PC-3 (cell line): ENCODE measurements around the gene PTH2. TPM values are rescaled to one million over a fixed set of nuclear protein-coding genes. Genes with fewer than 3 reads are reported as not detected.
"Not testable (repeated sequence)": the region's sequence is repeated elsewhere in the genome, so short reads cannot be mapped to it uniquely, and the experiment has no call there.

ENCODE experiments used
- ATAC-seq: fragments of 200-7000 bp; cut with Tn5 transposase; 2 replicates; pipeline ENCODE4 v1.9.1; 2020; ENCODE audit warnings: mild to moderate bottlenecking, moderate library complexity
- BruUV-seq: library from RNA; stranded (reverse); fragments of 400-500 nt; replicated peaks from 2 replicates; lab custom pipeline; 2021; lab: Mats Ljungman, UMichigan
- CTCF ChIA-PET: fragments of 300-600 bp; sonication (Branson Sonifier 250); formaldehyde crosslinking; loops from one replicate; lab custom pipeline; 2022; ENCODE audit warnings: antibody characterized with exemption; lab: Charles Lee
- POLR2A ChIA-PET: fragments of 300-600 bp; sonication (Branson Sonifier 250); formaldehyde crosslinking; loops from one replicate; lab custom pipeline; 2022; ENCODE audit warnings: antibody characterized with exemption; ENCODE audit not compliant: unreplicated experiment; lab: Charles Lee
- DNase-seq: peaks from one replicate; pipeline ENCODE4 v3.0.0-alpha.2; 2015
- H2AFZ ChIP-seq: fragments of 300-600 bp; sonication (generic); 2 replicates; pipeline ENCODE4 v1.6.0; 2016; ENCODE audit warnings: antibody characterized with exemption, low read length
- H3F3A ChIP-seq: fragments of 300-600 bp; sonication (generic); one replicate; pipeline ENCODE4 v1.6.0; 2017; ENCODE audit warnings: antibody characterized with exemption, low read length, control low read depth, mild to moderate bottlenecking; ENCODE audit not compliant: unreplicated experiment
- H3K27ac ChIP-seq: fragments of 300-600 bp; sonication (generic); 2 replicates; pipeline ENCODE4 v1.5.1; 2016; ENCODE audit warnings: mild to moderate bottlenecking, low read length
- H3K27me3 ChIP-seq: fragments of 300-600 bp; sonication (generic); 2 replicates; pipeline ENCODE4 v1.6.1; 2016; ENCODE audit warnings: low read length, mixed read lengths
- H3K36me3 ChIP-seq: fragments of 300-600 bp; sonication (generic); 2 replicates; pipeline ENCODE4 v1.6.1; 2016; ENCODE audit warnings: low read depth, mixed run types, low read length, mixed read lengths
- H3K4me1 ChIP-seq: fragments of 300-600 bp; sonication (generic); 2 replicates; pipeline ENCODE4 v1.5.1; 2016; ENCODE audit warnings: low read length; ENCODE audit not compliant: insufficient read depth
- H3K4me2 ChIP-seq: fragments of 300-600 bp; sonication (generic); 2 replicates; pipeline ENCODE4 v1.6.0; 2016; ENCODE audit warnings: low read length
- H3K4me3 ChIP-seq: fragments of 300-600 bp; sonication (generic); 2 replicates; pipeline ENCODE4 v1.5.1; 2016; ENCODE audit warnings: mild to moderate bottlenecking, low read length, mixed read lengths
- H3K79me2 ChIP-seq: fragments of 300-600 bp; sonication (generic); 2 replicates; pipeline ENCODE4 v1.6.1; 2017; ENCODE audit warnings: low read length, mixed read lengths
- H3K9ac ChIP-seq: fragments of 300-600 bp; sonication (generic); 2 replicates; pipeline ENCODE4 v1.6.0; 2016; ENCODE audit warnings: mild to moderate bottlenecking, low read length
- H3K9me2 ChIP-seq: fragments of 300-600 bp; sonication (generic); replicated peaks from 2 replicates; pipeline ENCODE4 v1.6.1; 2016; ENCODE audit warnings: mixed run types, low read length, mixed read lengths
- H3K9me3 ChIP-seq: fragments of 300-600 bp; sonication (generic); 2 replicates; pipeline ENCODE4 v1.6.1; 2016; ENCODE audit warnings: low read length, mixed read lengths
- H4K20me1 ChIP-seq: fragments of 300-600 bp; sonication (generic); 2 replicates; pipeline ENCODE4 v1.6.1; 2016; ENCODE audit warnings: low read length, mixed read lengths
- CTCF ChIP-seq: fragments of 300-600 bp; sonication (generic); conservative IDR thresholded peaks from 2 replicates; pipeline ENCODE4 v1.5.1; 2017; ENCODE audit warnings: antibody characterized with exemption, low read depth, mild to moderate bottlenecking, low read length
- EZH2 ChIP-seq: fragments of 300-600 bp; sonication (generic); IDR thresholded peaks from one replicate; pipeline ENCODE4 v1.6.1; 2017; ENCODE audit warnings: antibody characterized with exemption, mild to moderate bottlenecking, low read length; ENCODE audit not compliant: unreplicated experiment
- EZH2phosphoT487 ChIP-seq: fragments of 300-600 bp; sonication (generic); IDR thresholded peaks from 2 replicates; pipeline ENCODE4 v1.6.1; 2018; ENCODE audit warnings: mild to moderate bottlenecking, antibody characterized with exemption, low read length, borderline replicate concordance
- intact Hi-C: fragments of 100-400 bp; cut with micrococcal nuclease; formaldehyde crosslinking; loops from 2 replicates; pipeline ENCODE4 v1.9.0; 2023
- total RNA-seq: library from RNA; depleted of rRNA; stranded (reverse); fragments of >200 nt; gene quantifications from 2 replicates; pipeline ENCODE4 v1.2.3, GENCODE V29; 2014; rRNA removed

Gene PTH2
- total RNA-seq, 1 experiment from 2014 or later = not detected

GRCh38 chr19:49374665-49375434 lies 48.4 kb downstream of the PTH2 start:
- POLR2A ChIA-PET = no interaction called here
- CTCF ChIA-PET = interaction anchor here (0.7 kb wide), 1 partner anchor 16 kb away, joined by 5 read pairs; no protein-coding TSS in a partner anchor

GRCh38 chr19:49373174-49373573 lies 50.1 kb downstream of the PTH2 start:
- H4K20me1 ChIP-seq, ATAC-seq, H3K79me2 ChIP-seq, DNase-seq, H3K27me3 ChIP-seq, POLR2A ChIA-PET, H3K4me2 ChIP-seq, intact Hi-C loops, H2AFZ ChIP-seq, H3K9ac ChIP-seq, H3F3A ChIP-seq, H3K4me3 ChIP-seq, H3K27ac ChIP-seq, H3K9me2 ChIP-seq, CTCF ChIA-PET, H3K4me1 ChIP-seq, H3K36me3 ChIP-seq, BruUV-seq: not testable (repeated sequence)
- H3K9me3 ChIP-seq = peaks cover 19% of the 10 kb centered on the region

More at GRCh38 chr19:49374665-49375434, 48.4 kb downstream of the PTH2 start:
- H3K79me2 ChIP-seq = no peaks in the 10 kb centered on the region
- H3K9me3 ChIP-seq = peaks cover 6% of the 10 kb centered on the region
- ATAC-seq (no peak), DNase-seq (no peak)
- H3K9me2 ChIP-seq = no peaks in the 10 kb centered on the region
- no peaks in the 10 kb centered on the region for H4K20me1 ChIP-seq
- H3K4me2 ChIP-seq = no peak overlapping the region
- no peak overlapping the region for H2AFZ ChIP-seq
- no peak overlapping the region for H3K27ac ChIP-seq
- no peak overlapping the region for H3K4me3 ChIP-seq
- no peaks in the 10 kb centered on the region for H3K4me1 ChIP-seq
- H3F3A ChIP-seq = no peaks in the 10 kb centered on the region
- no TSS peak for BruUV-seq
- H3K27me3 ChIP-seq = no peaks in the 10 kb centered on the region; the same call in 1 of the 2 replicates
- TF ChIP-seq EZH2phosphoT487 (no peak), EZH2 (no peak), CTCF (no peak)
- intact Hi-C loops = no loop called here
- no peak overlapping the region for H3K9ac ChIP-seq
- H3K36me3 ChIP-seq = no peaks in the 10 kb centered on the region

Other genes starting within 250 kb of the PTH2 start
- not detected in 2 replicates for gene SLC6A16, start 98.2 kb downstream of the PTH2 start, total RNA-seq
- not detected in 2 replicates for gene CD37, start 88.0 kb downstream of the PTH2 start, total RNA-seq
- 56.2 and 72.2 TPM in 2 replicates for gene TEAD2, start 61.0 kb downstream of the PTH2 start, total RNA-seq
- gene DKKL1, start 59.6 kb downstream of the PTH2 start, total RNA-seq = 2.4 and 4.2 TPM in 2 replicates
- not detected in 2 replicates for gene KASH5, start 35.2 kb downstream of the PTH2 start, total RNA-seq
- not detected in 2 replicates for gene GFY, start 1.9 kb upstream of the PTH2 start, total RNA-seq
- gene SLC17A7, start 18.1 kb upstream of the PTH2 start, total RNA-seq = 0.11 TPM in 1 of 2 replicates, not detected in the other
- 171 and 200 TPM in 2 replicates for gene PIH1D1, start 28.4 kb upstream of the PTH2 start, total RNA-seq
- not detected in 2 replicates for gene ALDH16A1, start 29.8 kb upstream of the PTH2 start, total RNA-seq
- gene FLT3LG, start 50.8 kb upstream of the PTH2 start, total RNA-seq = 0.18 and 2.8 TPM in 2 replicates
- 3,023 and 3,169 TPM in 2 replicates for gene RPL13A, start 64.2 kb upstream of the PTH2 start, total RNA-seq
- 3,913 and 5,174 TPM in 2 replicates for gene RPS11, start 73.0 kb upstream of the PTH2 start, total RNA-seq
- 46.3 and 46.7 TPM in 2 replicates for gene FCGRT, start 89.2 kb upstream of the PTH2 start, total RNA-seq
- 33.7 and 70.4 TPM in 2 replicates for gene RCN3, start 104.6 kb upstream of the PTH2 start, total RNA-seq
- gene NOSIP, start 157.1 kb upstream of the PTH2 start, total RNA-seq = 195 and 214 TPM in 2 replicates
- 16.4 and 17.0 TPM in 2 replicates for gene PRRG2, start 157.9 kb upstream of the PTH2 start, total RNA-seq
- gene PRR12, start 167.7 kb upstream of the PTH2 start, total RNA-seq = 14.6 and 25.7 TPM in 2 replicates
- 24.0 and 32.0 TPM in 2 replicates for gene RRAS, start 216.7 kb upstream of the PTH2 start, total RNA-seq
- 46.8 and 78.6 TPM in 2 replicates for gene SCAF1, start 218.8 kb upstream of the PTH2 start, total RNA-seq
- 223 and 236 TPM in 2 replicates for gene IRF3, start 242.4 kb upstream of the PTH2 start, total RNA-seq
- 82.5 and 104 TPM in 2 replicates for gene BCL2L12, start 242.5 kb upstream of the PTH2 start, total RNA-seq